NCI-H1105 treated with DMSO at 0.1 percent for 48 hours (cell line): ENCODE results near the gene ARHGAP4.
A peak's percentile ranks its signal among the peaks of the same experiment; 100 is the strongest.

Experiments used
- DNase-seq: peaks from one replicate; lab custom pipeline; 2025; lab: John Stamatoyannopoulos, UW

Gene ARHGAP4

GRCh38 chrX:153963546-153963945 is 37.5 kb upstream of the ARHGAP4 start:
- no peak for DNase-seq

DNA sequence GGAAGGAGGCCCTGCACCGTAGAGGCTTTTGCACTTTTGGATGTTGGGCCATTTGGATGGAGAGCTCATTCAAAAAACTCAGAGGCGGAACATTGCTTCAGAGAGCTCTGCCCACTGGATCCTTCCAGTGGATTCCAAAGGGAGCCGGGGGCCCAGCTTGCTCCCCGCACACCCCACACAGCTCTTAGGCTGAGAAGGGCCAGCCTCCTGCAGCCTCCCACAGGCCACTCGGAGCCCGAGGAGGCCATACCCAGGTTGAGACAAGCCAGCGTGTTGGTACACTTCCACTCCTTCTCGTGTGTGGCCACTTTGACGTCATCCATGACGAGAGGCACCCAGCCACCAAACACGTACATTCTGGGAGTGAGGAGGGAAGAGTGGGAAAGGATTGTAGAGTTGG is 35.2 kb upstream of the ARHGAP4 start:
- DNase-seq: no peak

DNA sequence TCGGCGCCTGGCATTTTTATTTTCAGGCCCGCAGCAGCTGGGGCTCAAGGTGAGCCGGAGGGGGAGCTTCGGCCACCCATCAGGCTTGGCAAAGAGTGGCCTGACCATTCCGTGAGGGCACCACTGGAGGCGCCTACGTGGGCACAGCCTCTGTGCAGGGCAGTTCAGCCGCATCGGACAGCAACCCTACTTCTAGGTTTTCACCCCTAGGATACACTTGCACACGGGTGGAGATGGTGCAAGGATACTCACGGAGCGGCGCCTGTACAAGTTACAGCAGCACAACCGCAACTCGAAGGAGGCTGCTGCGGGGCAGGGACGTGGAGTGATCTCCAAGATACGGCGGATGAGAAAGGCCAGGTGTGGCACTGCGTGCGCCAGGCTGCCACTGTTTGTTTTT is 34.7 kb upstream of the ARHGAP4 start:
- DNase-seq: no peak

DNA sequence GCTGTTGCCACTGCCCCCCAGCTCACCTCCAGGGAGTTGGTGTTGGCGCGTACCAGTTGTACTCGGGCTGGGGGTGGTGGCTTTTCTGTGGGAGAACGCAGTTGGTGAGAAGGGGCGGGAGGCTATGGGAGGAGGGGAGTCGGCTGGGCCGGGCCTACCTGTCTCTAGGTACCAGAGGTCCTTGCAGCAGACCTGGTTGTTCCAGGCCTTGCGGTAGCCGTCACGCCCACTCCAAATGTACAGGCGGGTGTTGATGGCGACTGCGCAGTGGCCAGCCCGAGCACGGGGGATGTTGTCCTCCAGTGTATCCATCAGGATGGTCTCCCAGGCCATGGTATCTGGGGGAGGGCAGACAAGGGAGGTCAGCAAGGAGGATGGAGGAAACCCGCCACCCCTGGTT is 34.0 kb upstream of the ARHGAP4 start:
- DNase-seq: no peak

- DNase-seq: no peak
Observed at GRCh38 chrX:153959649-153960048, 33.6 kb upstream of the ARHGAP4 start.

- DNase-seq: no peak
Observed at GRCh38 chrX:153958605-153959004, 32.5 kb upstream of the ARHGAP4 start.

- DNase-seq: no peak
Observed at GRCh38 chrX:153957224-153957623, 31.2 kb upstream of the ARHGAP4 start.

- no peak for DNase-seq
Observed at GRCh38 chrX:153956044-153956907, 30.2 kb upstream of the ARHGAP4 start.

DNA sequence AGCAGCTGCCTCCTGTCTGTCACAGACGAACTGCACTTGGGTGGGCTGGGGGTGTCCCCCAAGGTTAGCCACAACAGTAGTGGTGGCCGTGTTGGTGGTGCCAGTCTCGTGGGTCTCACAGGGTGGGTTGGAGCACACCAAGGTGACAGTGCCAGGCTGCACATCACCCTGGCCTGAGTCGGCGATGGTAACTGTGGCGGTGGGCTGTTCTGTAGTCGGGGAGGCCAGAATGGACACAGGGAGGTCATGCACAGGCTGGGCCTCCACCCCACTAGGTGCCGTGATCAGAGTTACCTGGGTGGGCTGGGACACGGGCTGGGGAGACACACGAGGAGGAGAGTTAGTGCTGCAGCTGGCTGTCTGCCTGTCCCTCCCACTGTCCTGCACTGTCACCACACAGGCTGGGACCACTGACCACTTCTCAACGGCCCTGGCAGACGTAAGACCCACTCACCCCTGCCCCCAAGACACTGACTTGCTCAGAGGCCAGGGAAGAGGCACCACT is 29.2 kb upstream of the ARHGAP4 start:
- DNase-seq: no peak

DNA sequence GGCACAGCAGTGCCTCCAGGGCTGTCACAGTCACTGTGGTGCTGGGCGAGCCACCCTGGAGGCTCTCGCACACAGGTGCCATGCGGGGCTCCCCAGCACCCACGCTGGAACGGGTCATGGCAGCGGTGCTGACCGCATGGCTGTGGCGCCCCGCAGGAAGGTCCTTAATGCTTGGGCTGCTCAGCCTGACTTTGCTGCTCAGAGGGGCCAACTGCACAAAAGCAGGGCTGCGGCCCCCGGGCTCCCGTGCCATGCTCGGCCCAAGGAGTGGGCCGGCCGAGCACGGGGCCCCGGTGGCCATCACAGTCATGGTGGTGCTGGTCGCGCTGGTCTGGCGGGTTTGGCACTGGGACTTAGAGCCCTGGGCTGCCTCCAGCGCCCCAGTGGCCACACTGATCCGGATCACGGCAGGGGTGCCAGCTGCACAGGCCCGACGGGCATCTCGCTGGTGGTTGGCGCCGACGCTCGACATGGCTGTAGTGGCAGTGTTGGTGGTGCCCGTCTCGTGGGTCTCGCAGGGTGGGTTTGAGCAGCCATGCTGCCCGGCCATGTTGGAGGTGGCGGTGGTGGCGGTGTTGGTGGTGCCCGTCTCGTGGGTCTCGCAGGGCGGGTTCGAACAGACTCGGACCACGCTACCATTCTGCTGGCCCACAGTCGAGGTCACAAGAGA is 28.6 kb upstream of the ARHGAP4 start:
- no peak for DNase-seq

DNA sequence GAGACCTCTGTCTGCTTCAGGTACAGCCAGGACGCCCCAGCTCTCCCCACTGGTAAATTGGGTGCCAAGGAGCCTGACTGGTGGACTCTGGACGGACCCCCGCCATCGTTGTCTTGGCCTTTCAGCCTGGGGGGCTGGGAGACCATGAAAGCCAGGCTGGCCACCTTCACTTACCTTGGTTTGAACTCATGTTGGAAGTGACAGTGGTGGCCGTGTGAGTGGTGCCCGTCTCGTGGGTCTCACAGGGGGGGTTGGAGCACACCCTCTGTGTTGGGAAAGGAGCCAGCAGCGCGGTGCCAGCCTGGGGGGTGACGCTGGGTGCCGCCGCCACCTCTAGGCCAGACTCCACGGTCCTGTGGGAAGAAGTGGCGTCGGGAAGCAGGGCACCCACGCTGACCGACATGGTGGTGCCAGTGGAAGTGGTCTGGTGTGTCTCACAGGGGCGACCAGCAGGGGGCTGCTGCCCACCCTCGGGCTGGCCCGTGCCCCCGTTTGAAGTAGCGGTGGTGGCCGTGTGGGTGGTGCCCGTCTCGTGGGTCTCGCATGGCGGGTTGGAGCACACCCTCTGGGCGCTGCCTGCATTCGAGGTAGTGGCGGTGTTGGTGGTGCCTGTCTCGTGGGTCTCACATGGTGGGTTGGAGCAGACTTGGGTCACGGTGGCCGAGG is 28.0 kb upstream of the ARHGAP4 start:
- no peak for DNase-seq

DNA sequence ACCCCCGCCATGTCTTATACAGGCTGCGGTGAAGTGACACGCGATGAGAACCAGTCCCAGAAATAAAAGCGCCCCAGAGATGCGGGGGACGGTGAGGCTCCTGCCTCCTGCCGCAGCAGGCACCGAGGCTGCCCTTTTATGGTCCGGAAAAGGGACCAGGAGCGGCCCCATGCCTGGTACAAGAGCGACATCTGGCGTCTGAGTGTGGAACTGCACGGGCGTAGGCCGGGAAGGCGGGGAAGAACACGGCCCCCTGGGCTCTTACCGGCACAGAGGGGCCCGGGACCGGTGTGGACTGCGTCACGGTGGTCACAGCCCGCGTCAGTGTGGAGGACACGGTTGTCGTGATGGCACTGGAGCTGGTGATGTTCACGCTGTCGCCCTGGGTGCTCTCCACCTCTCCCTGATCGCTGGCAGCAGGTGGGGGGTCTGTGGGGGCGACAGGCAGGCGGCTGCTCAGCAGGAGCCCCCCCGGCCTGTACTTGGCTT is 27.3 kb upstream of the ARHGAP4 start:
- DNase-seq: peak; percentile 53

GRCh38 chrX:153952373-153953026 is 26.4 kb upstream of the ARHGAP4 start:
- no peak for DNase-seq

GRCh38 chrX:153951683-153952372 is 25.8 kb upstream of the ARHGAP4 start:
- DNase-seq: no peak

DNA sequence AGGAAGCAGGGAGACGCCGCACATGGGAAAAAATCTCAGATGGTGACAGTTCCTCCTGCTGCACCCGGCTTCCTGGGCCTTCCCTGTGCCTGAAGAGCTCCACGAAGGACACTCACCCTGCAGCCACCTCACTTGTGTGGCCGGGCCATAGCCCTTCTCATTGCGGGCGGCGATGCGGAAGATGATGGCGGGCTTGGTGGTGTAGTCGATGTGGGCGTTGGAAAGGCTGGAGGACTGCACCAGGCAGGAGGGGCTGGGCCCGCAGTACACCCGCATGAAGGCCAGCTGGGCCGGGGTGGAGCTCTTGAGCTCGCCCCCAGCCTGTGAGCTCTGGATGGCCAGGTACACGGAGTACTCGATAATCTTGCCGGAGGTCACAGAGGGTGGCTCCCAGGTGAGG is 24.1 kb upstream of the ARHGAP4 start:
- no peak for DNase-seq

DNA sequence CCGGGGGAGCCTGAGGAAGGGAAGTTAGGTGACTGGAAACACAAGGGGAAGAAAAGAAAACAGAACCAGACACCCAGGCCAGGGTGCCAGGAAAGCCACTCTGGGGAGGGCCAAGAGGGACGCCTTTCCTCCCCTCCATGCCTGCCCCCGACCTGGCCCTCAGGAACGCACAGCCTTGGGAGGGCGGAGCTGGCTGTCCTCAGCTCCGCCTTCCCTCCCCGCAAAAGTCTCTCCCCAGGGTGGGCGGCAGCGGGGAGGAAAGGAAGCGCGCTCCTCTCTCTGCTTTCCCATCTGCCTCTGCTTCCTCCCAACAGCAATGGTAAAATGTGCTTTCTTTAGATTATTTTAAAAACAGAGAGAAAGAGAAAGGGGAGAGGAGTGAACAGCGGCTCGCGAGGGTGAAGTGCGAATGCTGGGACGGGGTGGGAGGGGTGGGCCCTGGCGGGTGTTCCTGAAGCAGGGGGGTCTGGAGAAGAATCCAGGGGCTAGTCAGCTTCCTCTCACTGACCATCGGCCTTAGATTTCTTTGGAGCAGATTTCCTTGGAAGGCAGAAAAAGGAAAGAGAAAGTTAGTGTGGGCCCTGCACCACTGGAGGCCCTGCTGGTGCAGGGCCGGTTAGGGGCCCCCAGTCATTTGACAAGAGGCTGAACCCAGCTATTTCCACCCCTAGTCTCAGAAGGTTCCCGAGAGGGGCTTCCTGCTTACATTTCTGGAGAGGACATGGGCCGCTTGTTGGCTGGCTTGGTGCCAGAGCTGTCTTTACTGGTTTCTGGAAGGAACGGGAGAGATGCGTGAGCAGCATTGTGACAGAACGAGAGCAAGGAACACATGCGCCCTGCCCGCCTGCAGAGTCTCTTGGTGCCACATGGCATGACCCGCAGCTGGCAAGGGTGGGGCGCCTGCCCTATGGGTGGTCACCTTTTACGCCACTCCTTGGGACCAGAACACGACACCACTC is 23.1 kb upstream of the ARHGAP4 start:
- DNase-seq: no peak

DNA sequence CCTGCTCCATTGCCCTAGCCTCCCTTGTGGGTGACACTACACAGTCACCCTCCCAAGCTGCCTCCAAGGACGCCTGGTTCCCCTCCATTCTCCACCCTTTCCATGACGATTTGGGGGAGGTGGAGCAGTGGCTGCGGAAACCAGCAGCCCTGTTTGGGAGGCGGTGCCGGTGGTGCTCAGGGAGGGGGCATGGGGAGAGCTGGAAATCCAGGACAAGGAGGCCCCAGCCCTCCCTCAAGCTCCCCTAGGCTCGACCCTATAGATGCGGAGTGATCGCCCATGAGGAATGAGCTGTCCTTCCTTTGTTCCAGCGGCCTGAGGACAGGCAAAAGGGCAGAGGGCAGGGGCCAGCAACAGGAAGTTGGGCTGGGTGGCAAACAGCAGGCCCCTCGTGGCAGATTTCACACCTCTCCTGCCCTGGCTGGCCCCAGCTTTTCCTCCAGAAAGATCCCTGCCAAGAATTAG is 22.0 kb upstream of the ARHGAP4 start:
- DNase-seq: no peak

GRCh38 chrX:153947009-153947769 is 21.1 kb upstream of the ARHGAP4 start:
- peak; percentile 82 for DNase-seq
